Ishikawa (cell line): ENCODE measurements around the gene PPA1.

Experiments
- EP300 ChIP-seq: IDR thresholded peaks from 2 replicates; pipeline ENCODE4 v1.6.1; 2012; ENCODE audit warnings: borderline replicate concordance
- TCF12 ChIP-seq: IDR thresholded peaks from 2 replicates; pipeline ENCODE4 v1.6.1; 2012; ENCODE audit warnings: low read depth
- YY1 ChIP-seq: IDR thresholded peaks from 2 replicates; pipeline ENCODE4 v1.6.1; 2012; ENCODE audit warnings: low read depth
- TF ChIP-seq, protein P1 (sequence below): IDR thresholded peaks from 2 replicates; pipeline ENCODE4 v1.6.1; 2012
- TF ChIP-seq, protein P2 (sequence below): IDR thresholded peaks from 2 replicates; pipeline ENCODE4 v1.6.1; 2012; ENCODE audit warnings: low read depth, mild to moderate bottlenecking

DNA sequence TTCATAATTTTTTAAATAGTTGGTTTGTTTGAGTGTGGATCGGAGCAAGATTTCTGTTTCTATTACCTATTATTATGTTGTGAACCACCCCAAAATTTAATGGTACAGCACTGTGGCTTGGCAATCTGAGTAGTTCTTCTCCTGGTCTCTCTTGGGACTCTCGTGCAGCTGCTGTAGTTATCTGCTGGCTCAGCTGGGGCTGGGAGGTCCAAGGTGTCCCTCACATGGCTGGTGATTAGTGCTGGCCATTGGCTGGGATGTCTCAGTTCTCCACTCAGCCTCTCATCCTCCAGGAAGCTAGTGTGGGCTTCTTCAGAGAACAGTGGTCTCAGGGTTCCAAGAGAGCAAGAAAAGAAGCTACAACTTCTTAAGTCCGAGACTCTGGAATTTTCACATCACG is 35.1 kb upstream of the PPA1 start:
- TF ChIP-seq, protein P1, sequence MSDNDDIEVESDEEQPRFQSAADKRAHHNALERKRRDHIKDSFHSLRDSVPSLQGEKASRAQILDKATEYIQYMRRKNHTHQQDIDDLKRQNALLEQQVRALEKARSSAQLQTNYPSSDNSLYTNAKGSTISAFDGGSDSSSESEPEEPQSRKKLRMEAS = no peak
- TF ChIP-seq YY1 = no peak
- no peak for TF ChIP-seq TCF12
- TF ChIP-seq EP300 = no peak
- TF ChIP-seq, protein P2, sequence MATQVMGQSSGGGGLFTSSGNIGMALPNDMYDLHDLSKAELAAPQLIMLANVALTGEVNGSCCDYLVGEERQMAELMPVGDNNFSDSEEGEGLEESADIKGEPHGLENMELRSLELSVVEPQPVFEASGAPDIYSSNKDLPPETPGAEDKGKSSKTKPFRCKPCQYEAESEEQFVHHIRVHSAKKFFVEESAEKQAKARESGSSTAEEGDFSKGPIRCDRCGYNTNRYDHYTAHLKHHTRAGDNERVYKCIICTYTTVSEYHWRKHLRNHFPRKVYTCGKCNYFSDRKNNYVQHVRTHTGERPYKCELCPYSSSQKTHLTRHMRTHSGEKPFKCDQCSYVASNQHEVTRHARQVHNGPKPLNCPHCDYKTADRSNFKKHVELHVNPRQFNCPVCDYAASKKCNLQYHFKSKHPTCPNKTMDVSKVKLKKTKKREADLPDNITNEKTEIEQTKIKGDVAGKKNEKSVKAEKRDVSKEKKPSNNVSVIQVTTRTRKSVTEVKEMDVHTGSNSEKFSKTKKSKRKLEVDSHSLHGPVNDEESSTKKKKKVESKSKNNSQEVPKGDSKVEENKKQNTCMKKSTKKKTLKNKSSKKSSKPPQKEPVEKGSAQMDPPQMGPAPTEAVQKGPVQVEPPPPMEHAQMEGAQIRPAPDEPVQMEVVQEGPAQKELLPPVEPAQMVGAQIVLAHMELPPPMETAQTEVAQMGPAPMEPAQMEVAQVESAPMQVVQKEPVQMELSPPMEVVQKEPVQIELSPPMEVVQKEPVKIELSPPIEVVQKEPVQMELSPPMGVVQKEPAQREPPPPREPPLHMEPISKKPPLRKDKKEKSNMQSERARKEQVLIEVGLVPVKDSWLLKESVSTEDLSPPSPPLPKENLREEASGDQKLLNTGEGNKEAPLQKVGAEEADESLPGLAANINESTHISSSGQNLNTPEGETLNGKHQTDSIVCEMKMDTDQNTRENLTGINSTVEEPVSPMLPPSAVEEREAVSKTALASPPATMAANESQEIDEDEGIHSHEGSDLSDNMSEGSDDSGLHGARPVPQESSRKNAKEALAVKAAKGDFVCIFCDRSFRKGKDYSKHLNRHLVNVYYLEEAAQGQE = no peak
